ENCODE measurements around the gene ENTPD5.

Gene ENTPD5, protein sequence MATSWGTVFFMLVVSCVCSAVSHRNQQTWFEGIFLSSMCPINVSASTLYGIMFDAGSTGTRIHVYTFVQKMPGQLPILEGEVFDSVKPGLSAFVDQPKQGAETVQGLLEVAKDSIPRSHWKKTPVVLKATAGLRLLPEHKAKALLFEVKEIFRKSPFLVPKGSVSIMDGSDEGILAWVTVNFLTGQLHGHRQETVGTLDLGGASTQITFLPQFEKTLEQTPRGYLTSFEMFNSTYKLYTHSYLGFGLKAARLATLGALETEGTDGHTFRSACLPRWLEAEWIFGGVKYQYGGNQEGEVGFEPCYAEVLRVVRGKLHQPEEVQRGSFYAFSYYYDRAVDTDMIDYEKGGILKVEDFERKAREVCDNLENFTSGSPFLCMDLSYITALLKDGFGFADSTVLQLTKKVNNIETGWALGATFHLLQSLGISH

DNA sequence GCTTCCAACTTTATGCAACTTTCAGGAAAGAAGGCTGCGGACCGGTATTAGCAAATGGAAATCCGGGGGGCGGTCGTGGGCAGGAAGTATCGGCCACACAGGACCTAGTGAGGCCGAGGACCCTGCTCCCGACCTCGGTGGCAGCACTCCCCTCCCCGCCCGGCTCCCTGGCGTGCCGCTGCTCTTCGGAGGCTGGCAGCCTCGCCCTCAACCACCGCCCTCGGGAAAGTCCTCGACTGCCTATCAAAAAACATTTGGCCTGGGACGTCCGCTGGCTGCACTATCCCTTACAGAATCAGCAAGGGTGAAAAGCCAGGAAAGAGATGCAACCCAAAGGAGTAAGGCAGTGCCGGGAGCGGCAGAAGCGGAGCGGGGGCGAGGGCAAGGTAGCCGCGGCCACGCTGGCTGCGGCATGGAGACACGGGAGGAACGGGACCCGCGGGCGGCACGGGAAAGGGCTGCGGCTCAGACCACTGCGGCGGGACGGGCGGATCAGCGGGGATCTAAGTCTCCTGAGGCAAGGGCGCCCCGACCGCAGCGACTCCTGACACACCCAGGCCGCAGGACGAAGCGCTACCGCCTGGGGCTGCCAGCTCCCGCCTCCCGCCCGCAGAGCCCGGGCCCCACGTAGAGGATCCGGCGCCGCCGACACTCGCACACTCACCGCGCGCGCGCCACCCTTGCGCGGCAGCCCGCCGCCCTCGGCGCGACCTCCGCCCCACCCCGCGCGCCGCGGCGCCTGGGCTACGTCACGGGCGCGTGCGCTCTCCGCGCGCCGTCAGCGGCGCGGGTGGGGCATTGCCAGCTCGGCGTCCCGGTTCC, at the start of gene ENTPD5, which contains the start of gene BBOF1:
ENTPD5 (minus strand) TSS at position 703 of the 822 bp plus-strand sequence. CDS start 31,186 bp downstream, outside the sequence.
BBOF1 (plus strand) TSS at position 764 of the 822 bp plus-strand sequence. CDS start 130 bp downstream, outside the sequence.
- Histone ChIP-seq H3K27ac (ENCODE audit: low read length) (no peak within 1 kb of the TSS), H3K4me1 (ENCODE audit: insufficient read depth, low read length) (peaks cover 3% of the 10 kb centered on the region; the same call in 1 of the 2 replicates)

DNA sequence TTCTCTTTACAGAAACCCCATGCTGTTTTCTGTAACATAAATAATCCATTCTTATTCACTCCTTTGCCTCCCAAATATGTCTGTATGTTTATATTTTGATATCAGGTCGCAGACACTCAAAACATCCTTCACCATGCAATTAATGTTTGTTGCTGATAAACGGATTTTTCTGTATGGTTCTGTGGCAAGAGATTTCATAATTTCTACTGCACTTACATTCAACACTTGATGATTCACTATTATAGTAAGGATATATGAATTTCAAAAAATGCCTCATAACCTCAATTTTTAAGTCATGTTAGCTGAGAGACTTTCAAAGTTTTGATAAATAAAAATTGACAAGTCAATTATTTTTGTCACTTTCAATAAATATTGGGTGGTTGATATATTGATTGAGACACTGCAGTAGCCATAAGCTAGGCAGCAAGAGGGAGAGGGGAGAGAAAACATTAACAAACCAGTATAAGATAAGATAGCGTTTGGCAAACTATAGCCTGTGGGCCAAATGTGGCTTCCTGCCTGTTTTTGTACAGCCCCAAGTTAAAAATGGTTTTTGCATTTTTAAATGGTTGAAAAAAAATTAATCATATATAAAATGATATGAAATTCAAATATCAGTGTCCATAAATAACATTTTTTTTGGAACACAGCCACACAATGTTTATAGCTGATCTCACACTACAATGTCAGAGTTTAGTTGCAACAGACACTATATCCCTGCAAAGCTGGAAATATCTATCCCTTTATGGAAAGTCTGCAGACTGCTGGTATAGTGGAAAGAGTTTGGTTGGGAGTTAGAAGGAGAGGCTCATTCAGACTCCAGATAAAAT, 46.9 kb upstream of the ENTPD5 start:
- H3K9me3 ChIP-seq (ENCODE audit: insufficient read depth, low read depth, low read length): no peaks in the 10 kb centered on the region
- no peak overlapping the region for H3K27ac ChIP-seq (ENCODE audit: low read length)
- H3K36me3 ChIP-seq (ENCODE audit: insufficient read depth, low read depth, low read length): peaks cover 54% of the 10 kb centered on the region
- no peak overlapping the region for H3K4me3 ChIP-seq (ENCODE audit: low read length)
- H3K4me1 ChIP-seq (ENCODE audit: insufficient read depth, low read length): no peaks in the 10 kb centered on the region
- no peak overlapping the region for H3K9ac ChIP-seq (ENCODE audit: low read depth, low read length)
- H3K27me3 ChIP-seq (ENCODE audit: insufficient read depth, low read length): no peaks in the 10 kb centered on the region

More for the DNA sequence above, at the start of gene ENTPD5, which contains the start of gene BBOF1:
- Histone ChIP-seq H3K27me3 (ENCODE audit: insufficient read depth, low read length) (peaks cover 20% of the 10 kb centered on the region; the same call in 1 of the 2 replicates), H3K9ac (ENCODE audit: low read depth, low read length) (peak within 1 kb of the TSS; percentile 83), H3K4me3 (ENCODE audit: low read length) (peak within 1 kb of the TSS; percentile 91), H3K36me3 (ENCODE audit: insufficient read depth, low read depth, low read length) (no peaks in the 10 kb centered on the region), H3K9me3 (ENCODE audit: insufficient read depth, low read depth, low read length) (no peaks in the 10 kb centered on the region)

DNA sequence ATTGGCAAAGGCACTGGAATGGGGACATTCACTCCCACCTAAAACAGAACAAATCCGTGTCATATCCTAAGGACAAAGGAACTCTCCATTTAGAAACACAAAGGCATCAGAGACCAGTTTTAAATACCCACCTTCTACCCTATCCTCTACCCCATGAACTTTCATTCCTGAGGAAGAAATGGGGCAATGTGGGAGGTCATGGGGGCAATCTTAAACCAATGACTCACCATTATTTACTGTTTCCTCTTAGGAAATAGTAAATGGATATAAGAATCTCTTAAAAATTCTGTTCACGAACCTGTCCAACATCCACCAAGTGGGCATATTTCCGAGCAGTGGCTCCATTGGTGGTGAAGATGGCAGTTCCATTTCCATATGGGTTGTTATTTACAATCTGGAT, 45.8 kb upstream of the ENTPD5 start:
- H3K36me3 ChIP-seq (ENCODE audit: insufficient read depth, low read depth, low read length): peaks cover 55% of the 10 kb centered on the region
- no peaks in the 10 kb centered on the region for H3K27me3 ChIP-seq (ENCODE audit: insufficient read depth, low read length)
- H3K27ac ChIP-seq (ENCODE audit: low read length): no peak overlapping the region
- H3K4me3 ChIP-seq (ENCODE audit: low read length): no peak overlapping the region
- no peaks in the 10 kb centered on the region for H3K9me3 ChIP-seq (ENCODE audit: insufficient read depth, low read depth, low read length)
- no peaks in the 10 kb centered on the region for H3K4me1 ChIP-seq (ENCODE audit: insufficient read depth, low read length)
- H3K9ac ChIP-seq (ENCODE audit: low read depth, low read length): no peak overlapping the region

DNA sequence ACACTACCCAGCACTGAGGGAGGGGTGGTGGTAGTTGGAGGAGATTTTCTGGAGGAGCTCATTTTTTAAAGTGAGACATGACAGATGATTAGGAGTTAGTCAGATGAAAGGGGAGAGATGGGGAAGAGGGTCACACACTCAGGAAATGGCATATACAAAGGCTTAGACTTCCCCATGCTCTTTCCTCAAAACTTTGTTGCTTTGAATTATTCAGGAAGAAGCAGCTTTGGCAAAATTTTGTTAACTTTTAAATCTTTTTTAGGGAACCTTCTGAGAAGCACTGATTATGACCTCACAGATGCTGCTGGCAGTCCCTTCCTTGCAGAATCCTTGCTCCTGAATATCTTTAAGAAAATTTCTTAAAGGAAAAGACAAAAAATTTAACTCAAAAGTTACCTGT, 45.3 kb upstream of the ENTPD5 start:
- Histone ChIP-seq H3K9ac (ENCODE audit: low read depth, low read length) (no peak overlapping the region), H3K4me3 (ENCODE audit: low read length) (no peak overlapping the region), H3K27me3 (ENCODE audit: insufficient read depth, low read length) (no peaks in the 10 kb centered on the region), H3K27ac (ENCODE audit: low read length) (no peak overlapping the region), H3K9me3 (ENCODE audit: insufficient read depth, low read depth, low read length) (no peaks in the 10 kb centered on the region), H3K36me3 (ENCODE audit: insufficient read depth, low read depth, low read length) (peaks cover 59% of the 10 kb centered on the region), H3K4me1 (ENCODE audit: insufficient read depth, low read length) (no peaks in the 10 kb centered on the region)

DNA sequence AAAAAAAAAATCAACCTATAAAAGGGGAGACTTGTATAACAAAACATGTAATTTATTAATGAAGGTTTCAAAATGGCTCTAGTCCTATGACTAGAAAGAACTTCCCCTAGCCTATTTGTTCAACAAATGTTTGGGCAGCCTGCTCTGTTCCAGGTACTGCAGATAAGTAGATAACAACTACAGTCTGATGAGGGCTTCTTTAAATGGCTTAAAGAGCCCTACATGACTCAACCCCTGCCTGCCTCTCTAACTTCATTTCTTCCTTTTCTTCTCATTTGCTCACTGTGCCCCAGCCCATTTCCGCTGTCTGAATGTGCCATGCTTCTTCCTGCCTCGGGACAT, 43.7 kb upstream of the ENTPD5 start:
- no peaks in the 10 kb centered on the region for H3K9me3 ChIP-seq (ENCODE audit: insufficient read depth, low read depth, low read length)
- no peak overlapping the region for H3K9ac ChIP-seq (ENCODE audit: low read depth, low read length)
- no peaks in the 10 kb centered on the region for H3K27me3 ChIP-seq (ENCODE audit: insufficient read depth, low read length)
- no peak overlapping the region for H3K4me3 ChIP-seq (ENCODE audit: low read length)
- H3K4me1 ChIP-seq (ENCODE audit: insufficient read depth, low read length): no peaks in the 10 kb centered on the region
- H3K27ac ChIP-seq (ENCODE audit: low read length): no peak overlapping the region
- H3K36me3 ChIP-seq (ENCODE audit: insufficient read depth, low read depth, low read length): peaks cover 57% of the 10 kb centered on the region

DNA sequence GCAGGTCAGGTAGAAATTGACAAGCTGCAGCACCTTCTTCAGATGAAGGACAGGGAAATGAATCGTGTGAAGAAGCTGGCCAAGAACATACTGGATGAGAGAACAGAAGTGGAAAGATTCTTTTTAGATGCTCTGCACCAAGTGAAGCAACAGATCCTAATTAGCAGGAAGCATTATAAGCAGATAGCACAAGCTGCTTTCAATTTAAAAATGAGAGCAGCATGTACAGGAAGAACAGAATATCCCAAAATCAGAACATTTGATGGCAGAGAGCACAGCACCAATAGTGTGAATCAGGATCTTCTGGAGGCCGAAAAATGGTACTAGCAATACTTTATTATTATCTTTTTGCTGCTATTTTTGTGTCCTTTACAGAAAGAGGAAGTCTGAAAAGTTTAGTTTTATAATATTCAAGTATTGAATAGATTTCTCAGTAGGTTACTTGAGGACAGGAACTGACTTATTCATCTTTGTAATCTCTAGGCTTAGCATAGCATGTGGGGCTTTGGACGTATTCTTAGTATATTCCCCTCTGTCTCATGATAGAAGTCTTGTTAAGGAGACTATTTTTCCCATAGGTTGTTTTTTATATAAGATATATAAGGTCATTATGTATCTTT, 30.9 kb upstream of the ENTPD5 start:
- Histone ChIP-seq H3K9me3 (ENCODE audit: insufficient read depth, low read depth, low read length) (no peaks in the 10 kb centered on the region), H3K27me3 (ENCODE audit: insufficient read depth, low read length) (no peaks in the 10 kb centered on the region), H3K36me3 (ENCODE audit: insufficient read depth, low read depth, low read length) (no peaks in the 10 kb centered on the region), H3K9ac (ENCODE audit: low read depth, low read length) (no peak overlapping the region), H3K4me1 (ENCODE audit: insufficient read depth, low read length) (no peaks in the 10 kb centered on the region), H3K27ac (ENCODE audit: low read length) (no peak overlapping the region), H3K4me3 (ENCODE audit: low read length) (no peak overlapping the region)

DNA sequence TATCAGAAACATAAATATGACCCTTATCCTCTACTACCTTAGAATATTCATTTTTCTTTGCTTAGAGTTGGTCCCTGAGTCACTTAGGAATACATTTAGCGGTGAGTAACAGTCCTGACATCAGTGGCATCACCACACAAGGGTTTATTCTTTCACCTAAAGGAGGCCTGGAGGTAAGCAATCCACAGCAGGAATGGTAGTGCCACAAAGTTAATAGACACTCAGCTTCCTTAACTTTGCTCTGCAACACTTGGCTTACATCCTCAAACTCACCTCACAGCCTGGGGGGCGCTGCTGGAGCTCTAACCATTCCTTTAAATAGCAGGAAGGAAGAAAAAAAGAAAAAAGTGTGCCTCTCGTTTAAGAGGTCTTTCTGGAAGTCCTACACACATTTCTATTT, 29.2 kb upstream of the ENTPD5 start:
- no peaks in the 10 kb centered on the region for H3K4me1 ChIP-seq (ENCODE audit: insufficient read depth, low read length)
- no peak overlapping the region for H3K4me3 ChIP-seq (ENCODE audit: low read length)
- no peaks in the 10 kb centered on the region for H3K27me3 ChIP-seq (ENCODE audit: insufficient read depth, low read length)
- no peak overlapping the region for H3K9ac ChIP-seq (ENCODE audit: low read depth, low read length)
- H3K9me3 ChIP-seq (ENCODE audit: insufficient read depth, low read depth, low read length): no peaks in the 10 kb centered on the region
- no peak overlapping the region for H3K27ac ChIP-seq (ENCODE audit: low read length)
- H3K36me3 ChIP-seq (ENCODE audit: insufficient read depth, low read depth, low read length): no peaks in the 10 kb centered on the region

DNA sequence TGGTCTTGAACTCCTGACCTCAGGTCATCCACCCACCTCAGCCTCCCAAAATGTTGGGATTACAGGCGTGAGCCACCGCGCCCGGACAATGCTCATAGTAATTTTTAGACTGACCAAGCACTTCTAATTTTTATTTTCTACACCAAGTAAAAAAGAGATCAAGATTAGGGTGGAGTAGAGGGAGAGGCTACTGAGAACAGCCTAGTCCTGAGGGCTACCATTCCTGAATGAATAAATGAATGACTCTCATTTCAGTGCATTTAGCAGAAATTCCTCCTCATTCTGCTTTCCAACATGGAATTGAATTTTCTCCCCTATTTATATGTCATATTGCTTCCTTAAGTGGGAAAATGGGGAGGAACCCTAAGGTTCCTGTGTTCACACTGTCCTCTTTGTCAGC, 26.4 kb upstream of the ENTPD5 start:
- Histone ChIP-seq H3K9me3 (ENCODE audit: insufficient read depth, low read depth, low read length) (no peaks in the 10 kb centered on the region), H3K27me3 (ENCODE audit: insufficient read depth, low read length) (no peaks in the 10 kb centered on the region), H3K27ac (ENCODE audit: low read length) (no peak overlapping the region), H3K4me1 (ENCODE audit: insufficient read depth, low read length) (no peaks in the 10 kb centered on the region), H3K4me3 (ENCODE audit: low read length) (no peak overlapping the region), H3K9ac (ENCODE audit: low read depth, low read length) (no peak overlapping the region), H3K36me3 (ENCODE audit: insufficient read depth, low read depth, low read length) (no peaks in the 10 kb centered on the region)

DNA sequence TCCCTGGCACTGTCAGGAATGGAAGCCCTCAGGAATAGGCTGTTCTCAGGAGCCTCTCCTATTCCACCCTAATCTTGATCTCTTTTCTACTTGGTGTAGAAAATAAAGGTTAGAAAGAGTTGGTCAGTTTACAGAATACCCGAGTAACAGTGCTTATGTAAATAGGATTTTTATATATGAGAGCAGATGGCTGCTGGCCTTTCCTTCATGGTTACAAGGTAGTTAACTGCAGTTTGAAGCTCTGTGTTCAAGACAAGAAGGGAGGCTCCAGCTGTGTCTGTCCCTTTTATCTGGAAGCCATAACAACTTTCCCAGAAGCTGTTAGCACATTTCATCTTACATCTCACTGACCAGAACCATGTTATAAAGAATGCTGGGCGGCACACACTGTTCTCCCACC, 23.2 kb upstream of the ENTPD5 start:
- no peak overlapping the region for H3K4me3 ChIP-seq (ENCODE audit: low read length)
- no peaks in the 10 kb centered on the region for H3K9me3 ChIP-seq (ENCODE audit: insufficient read depth, low read depth, low read length)
- no peaks in the 10 kb centered on the region for H3K4me1 ChIP-seq (ENCODE audit: insufficient read depth, low read length)
- no peaks in the 10 kb centered on the region for H3K27me3 ChIP-seq (ENCODE audit: insufficient read depth, low read length)
- H3K9ac ChIP-seq (ENCODE audit: low read depth, low read length): no peak overlapping the region
- no peak overlapping the region for H3K27ac ChIP-seq (ENCODE audit: low read length)
- H3K36me3 ChIP-seq (ENCODE audit: insufficient read depth, low read depth, low read length): no peaks in the 10 kb centered on the region

DNA sequence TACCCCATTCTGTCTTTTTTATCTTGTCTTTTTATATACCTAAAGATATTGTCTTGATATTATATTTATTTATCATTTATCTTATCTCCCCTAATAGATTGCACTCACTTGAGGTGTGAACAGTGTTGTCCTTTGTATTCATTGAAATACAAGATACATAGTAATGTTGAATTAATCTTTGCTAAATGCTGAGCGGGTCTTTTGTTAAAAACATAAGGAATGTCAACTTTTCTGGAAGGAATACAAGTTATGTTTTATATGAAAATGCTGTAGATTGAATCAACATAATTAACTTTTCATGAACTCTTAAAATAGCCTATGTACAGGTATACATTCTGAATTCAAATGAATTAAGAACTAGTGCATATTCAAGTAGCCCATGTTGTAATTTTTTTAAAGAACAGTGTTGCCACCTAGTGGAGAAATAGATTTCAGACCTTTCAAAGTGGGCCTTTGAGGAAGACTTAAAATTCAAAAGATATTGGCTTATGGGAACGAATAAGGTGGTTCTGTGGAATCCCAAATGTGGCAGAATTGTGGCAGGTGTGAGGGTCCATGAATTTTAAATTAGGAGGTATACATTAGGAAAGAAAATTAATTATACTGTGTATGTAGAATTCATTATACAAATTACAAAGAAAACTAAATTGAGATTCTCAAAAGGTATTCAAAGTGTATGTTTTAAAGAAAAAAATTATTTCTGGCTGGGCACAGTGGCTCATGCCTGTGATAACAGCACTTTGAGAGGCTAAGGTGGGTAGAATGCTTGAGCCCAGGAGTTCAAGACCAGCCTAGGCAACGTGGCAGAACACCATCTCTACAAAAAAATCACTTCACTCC, 19.2 kb upstream of the ENTPD5 start:
- Histone ChIP-seq H3K27ac (ENCODE audit: low read length) (no peak overlapping the region), H3K4me1 (ENCODE audit: insufficient read depth, low read length) (no peaks in the 10 kb centered on the region), H3K4me3 (ENCODE audit: low read length) (no peak overlapping the region), H3K27me3 (ENCODE audit: insufficient read depth, low read length) (no peaks in the 10 kb centered on the region), H3K36me3 (ENCODE audit: insufficient read depth, low read depth, low read length) (no peaks in the 10 kb centered on the region), H3K9ac (ENCODE audit: low read depth, low read length) (no peak overlapping the region), H3K9me3 (ENCODE audit: insufficient read depth, low read depth, low read length) (no peaks in the 10 kb centered on the region)

All from iPS-20b (cell line).